GM18861 (cell line): Measurements from ENCODE around the gene BCAS2.

Experiments used
- ATAC-seq: cut with Tn5 transposase; IDR thresholded peaks from one replicate; pipeline ENCODE4 v1.9.1; 2021; ENCODE audit not compliant: unreplicated experiment

The BCAS2 gene

GRCh38 chr1:114559356-114559755 lies 22.1 kb downstream of the BCAS2 start:
- peak; percentile 57 for ATAC-seq

- ATAC-seq = peak; percentile 48
These were observed 22.9 kb downstream of the BCAS2 start for GRCh38 chr1:114558544-114558943.

GRCh38 chr1:114554577-114554976 lies 26.8 kb downstream of the BCAS2 start:
- no peak for ATAC-seq

- no peak for ATAC-seq
These were observed 29.2 kb downstream of the BCAS2 start for GRCh38 chr1:114552106-114552639.

GRCh38 chr1:114551400-114551799 lies 30.0 kb downstream of the BCAS2 start:
- no peak for ATAC-seq

- no peak for ATAC-seq
These were observed 31.1 kb downstream of the BCAS2 start for GRCh38 chr1:114550336-114550735.

GRCh38 chr1:114549137-114549536 lies 32.3 kb downstream of the BCAS2 start:
- no peak for ATAC-seq

- ATAC-seq = no peak
These were observed 34.3 kb downstream of the BCAS2 start for GRCh38 chr1:114547076-114547475.

- no peak for ATAC-seq
These were observed 35.6 kb downstream of the BCAS2 start for GRCh38 chr1:114545796-114546195.

GRCh38 chr1:114545315-114545714 lies 36.1 kb downstream of the BCAS2 start:
- no peak for ATAC-seq

- no peak for ATAC-seq
These were observed 40.6 kb downstream of the BCAS2 start for GRCh38 chr1:114540821-114541220.

GRCh38 chr1:114540272-114540671 lies 41.1 kb downstream of the BCAS2 start:
- no peak for ATAC-seq

- no peak for ATAC-seq
These were observed 45.4 kb downstream of the BCAS2 start for GRCh38 chr1:114536043-114536442.

- no peak for ATAC-seq
These were observed 46.0 kb downstream of the BCAS2 start for GRCh38 chr1:114535401-114535800.

- no peak for ATAC-seq
These were observed 50.3 kb downstream of the BCAS2 start for GRCh38 chr1:114531094-114531493.

- no peak for ATAC-seq
These were observed 51.2 kb downstream of the BCAS2 start for GRCh38 chr1:114530224-114530623.

GRCh38 chr1:114524944-114525343 lies 56.5 kb downstream of the BCAS2 start:
- ATAC-seq = peak; percentile 48

- no peak for ATAC-seq
These were observed 59.2 kb downstream of the BCAS2 start for GRCh38 chr1:114522264-114522575.

GRCh38 chr1:114521396-114522263 lies 59.8 kb downstream of the BCAS2 start:
- ATAC-seq = no peak
